ENCODE results near the gene LRRTM2. TPM values are rescaled to one million over a fixed set of nuclear protein-coding genes. Genes with fewer than 3 reads are reported as not detected.
"Not testable (repeated sequence)": the region's sequence is repeated elsewhere in the genome, so short reads cannot be mapped to it uniquely, and the experiment has no call there.

LRRTM2 gene, protein sequence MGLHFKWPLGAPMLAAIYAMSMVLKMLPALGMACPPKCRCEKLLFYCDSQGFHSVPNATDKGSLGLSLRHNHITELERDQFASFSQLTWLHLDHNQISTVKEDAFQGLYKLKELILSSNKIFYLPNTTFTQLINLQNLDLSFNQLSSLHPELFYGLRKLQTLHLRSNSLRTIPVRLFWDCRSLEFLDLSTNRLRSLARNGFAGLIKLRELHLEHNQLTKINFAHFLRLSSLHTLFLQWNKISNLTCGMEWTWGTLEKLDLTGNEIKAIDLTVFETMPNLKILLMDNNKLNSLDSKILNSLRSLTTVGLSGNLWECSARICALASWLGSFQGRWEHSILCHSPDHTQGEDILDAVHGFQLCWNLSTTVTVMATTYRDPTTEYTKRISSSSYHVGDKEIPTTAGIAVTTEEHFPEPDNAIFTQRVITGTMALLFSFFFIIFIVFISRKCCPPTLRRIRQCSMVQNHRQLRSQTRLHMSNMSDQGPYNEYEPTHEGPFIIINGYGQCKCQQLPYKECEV
- under 1 TPM in 1 of 2 donors, not detected in 1; 0.21 TPM for total RNA-seq

DNA sequence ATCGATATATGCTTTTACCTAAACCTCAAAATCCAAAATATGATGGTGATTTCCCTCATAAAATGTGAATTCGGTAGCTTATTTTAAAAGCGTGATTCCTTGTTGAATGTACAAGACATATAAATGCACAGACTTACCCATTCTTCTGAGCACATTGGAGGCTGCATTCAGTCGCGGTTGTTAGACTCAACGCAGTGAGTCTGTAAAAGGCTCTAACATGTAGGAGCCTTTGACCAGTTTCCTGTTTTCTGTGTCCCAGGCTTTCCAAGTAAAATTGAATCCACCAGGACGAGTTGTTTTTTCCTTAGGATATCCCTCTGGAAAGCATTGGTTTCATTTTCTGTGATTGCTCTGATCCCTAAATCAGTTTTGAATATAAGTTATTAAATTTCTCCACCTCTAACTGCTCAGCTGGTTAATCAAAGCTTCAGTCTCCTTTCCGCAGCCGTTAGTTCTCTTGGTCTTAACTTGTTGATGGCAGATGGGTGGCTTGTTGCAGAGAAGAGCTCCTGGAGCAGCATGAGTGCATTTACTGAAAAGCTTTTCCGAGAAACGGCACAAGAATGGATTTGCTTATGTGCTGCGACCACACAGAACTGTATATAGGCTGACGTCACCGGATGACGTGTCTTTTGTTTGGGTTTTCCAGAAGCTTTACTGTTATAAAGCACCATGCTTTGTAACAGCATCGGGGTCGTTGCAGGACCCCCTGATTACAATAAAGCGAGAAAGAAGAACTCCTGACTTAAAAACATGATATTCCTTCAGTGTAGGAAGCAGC lies at the start of gene LRRTM2:
Gene LRRTM2, minus strand, starts transcription at position 565 of the 781 bp plus-strand sequence. Its CDS starts 424 bp downstream, at position 141.
- Mint-ChIP-seq H3K27ac (no peak within 1 kb of the TSS), H3K9me3 (no peaks in the 10 kb centered on the region), H3K36me3 (no peaks in the 10 kb centered on the region)
- ATAC-seq = no peak
- DNase-seq (ENCODE audit: low spot score in 2 of 2) = no peak

DNA sequence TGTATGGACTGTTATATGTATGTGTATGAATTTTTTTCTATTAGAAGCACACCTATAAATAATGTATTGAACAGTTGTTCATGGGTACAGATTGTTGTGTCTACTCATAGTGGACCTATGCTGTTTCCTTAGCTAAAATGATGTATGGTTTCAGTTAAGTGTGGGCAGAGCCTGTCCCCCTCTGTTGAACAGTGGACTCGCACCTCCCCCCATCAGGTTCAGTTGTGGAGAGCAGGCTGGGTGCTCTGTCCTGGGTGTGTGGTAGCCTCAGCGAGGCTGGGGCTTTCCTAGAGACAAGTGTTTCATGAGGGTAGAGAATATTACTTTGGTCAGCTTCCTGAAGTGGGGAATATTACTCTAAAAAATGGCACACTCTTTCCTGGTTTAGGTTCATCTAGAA lies 47.4 kb upstream of the LRRTM2 start:
- Mint-ChIP-seq H3K27ac (no peak overlapping the region), H3K36me3 (peaks cover 0 to 7% of the 10 kb centered on the region in 2 donors), H3K9me3 (no peaks in the 10 kb centered on the region)
- ATAC-seq (no peak), DNase-seq (ENCODE audit: low spot score in 2 of 2) (no peak)

DNA sequence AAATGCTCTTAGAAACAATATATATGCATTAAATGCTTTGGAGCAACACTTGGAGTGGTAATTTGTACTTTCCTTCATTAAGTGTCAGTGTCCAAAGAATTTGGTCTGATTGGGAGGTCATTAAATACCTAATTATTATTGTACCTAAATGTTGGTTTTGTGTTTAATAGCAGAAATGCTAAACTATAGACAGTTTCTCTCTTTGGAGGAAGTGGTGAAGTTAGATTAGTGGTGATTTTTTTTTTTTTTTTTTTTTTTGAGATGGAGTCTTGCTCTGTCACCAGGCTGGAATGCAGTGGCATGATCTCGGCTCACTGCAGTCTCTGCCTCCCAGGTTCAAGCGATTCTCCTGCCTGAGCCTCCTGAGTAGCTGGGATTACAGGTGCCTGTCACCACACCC lies 46.2 kb upstream of the LRRTM2 start:
- DNase-seq (ENCODE audit: low spot score in 2 of 2); H3K27ac Mint-ChIP-seq; H3K36me3 Mint-ChIP-seq; H3K9me3 Mint-ChIP-seq; ATAC-seq: not testable (repeated sequence)

DNA sequence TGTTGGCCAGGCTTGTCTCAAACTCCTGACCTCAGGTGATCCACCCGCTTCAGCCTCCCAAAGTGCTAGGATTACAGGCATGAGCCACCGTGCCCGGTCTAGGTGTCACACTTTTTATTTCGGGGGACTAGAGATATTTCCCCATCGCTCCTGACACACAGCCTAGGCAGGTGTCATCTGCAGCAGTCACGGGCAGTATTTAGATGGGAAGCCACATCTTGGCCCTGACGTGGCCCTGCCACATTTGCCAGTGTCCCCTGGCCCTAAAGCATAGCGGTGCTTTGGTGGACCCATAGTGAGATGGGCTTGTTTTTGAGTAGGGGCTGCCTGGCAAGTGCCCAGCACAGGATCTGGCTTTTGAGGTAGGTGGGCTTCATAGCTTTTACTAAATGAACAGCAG lies 45.0 kb upstream of the LRRTM2 start:
- Mint-ChIP-seq H3K36me3 (no peaks in the 10 kb centered on the region), H3K9me3 (no peaks in the 10 kb centered on the region), H3K27ac (no peak overlapping the region)
- ATAC-seq (no peak), DNase-seq (ENCODE audit: low spot score in 2 of 2) (no peak)

DNA sequence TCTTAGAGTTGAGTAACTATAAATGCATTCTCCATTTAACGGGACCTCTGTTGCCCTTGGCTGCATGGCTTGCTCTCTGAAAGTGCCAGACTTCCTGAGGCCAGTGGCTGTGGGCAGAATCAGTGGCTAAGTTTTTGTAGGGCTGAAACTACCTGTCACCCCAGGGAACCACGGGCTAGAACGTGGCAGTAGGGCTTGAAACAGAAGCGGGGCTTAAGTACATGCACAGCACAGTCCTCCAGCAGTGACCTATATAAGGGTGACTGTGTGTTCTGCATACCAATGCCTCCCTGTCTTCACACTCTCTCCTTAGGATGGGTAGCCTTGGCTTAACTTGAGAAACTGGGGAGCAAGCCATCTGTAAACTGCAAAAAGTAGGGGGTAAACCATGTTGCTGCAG lies 43.6 kb upstream of the LRRTM2 start:
- ATAC-seq (no peak), DNase-seq (ENCODE audit: low spot score in 2 of 2) (no peak)
- no peaks in the 10 kb centered on the region for H3K36me3 Mint-ChIP-seq
- H3K9me3 Mint-ChIP-seq = no peaks in the 10 kb centered on the region
- no peak overlapping the region for H3K27ac Mint-ChIP-seq

DNA sequence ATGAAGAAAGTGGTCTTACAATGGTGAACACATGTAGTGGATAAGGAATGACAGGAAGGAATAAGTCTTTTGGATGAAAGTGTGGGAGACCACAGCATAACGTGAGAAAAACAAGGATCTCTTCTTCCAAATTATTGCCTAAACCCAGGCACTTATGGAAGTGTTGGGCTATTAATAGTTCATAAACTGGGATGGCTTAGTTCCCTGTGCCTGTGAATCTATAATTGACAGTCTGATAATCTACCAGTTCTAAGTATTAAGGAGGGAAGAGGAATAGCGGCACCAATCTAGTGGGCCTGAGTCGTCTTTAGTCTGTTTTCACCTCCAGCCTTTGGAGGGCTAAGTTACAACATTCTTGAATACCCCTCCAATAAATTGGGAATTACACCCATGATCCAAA lies 39.2 kb upstream of the LRRTM2 start:
- Mint-ChIP-seq H3K27ac (no peak overlapping the region), H3K9me3 (no peaks in the 10 kb centered on the region), H3K36me3 (no peaks in the 10 kb centered on the region)
- ATAC-seq (no peak), DNase-seq (ENCODE audit: low spot score in 2 of 2) (no peak)

DNA sequence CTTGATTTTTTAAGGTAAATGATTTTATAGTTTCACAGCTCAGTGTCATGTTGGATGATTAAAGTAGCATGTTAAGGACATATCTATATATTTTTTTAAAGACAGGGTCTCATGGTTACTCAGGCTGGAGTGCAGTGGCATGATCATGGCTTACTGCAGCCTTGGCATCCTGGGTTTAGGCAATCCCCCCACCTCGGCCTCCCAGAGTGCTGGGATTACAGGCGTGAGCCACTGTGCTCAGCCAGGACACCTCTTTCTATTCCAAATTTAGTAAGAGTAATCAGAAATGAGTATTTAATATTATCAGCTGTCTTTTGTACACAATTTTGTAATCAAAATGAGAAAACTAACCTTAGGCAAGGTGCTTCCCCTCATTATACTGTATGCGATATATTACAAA lies 38.6 kb upstream of the LRRTM2 start:
- Mint-ChIP-seq H3K36me3 (no peaks in the 10 kb centered on the region), H3K9me3 (no peaks in the 10 kb centered on the region), H3K27ac (no peak overlapping the region)
- ATAC-seq (no peak), DNase-seq (ENCODE audit: low spot score in 2 of 2) (no peak)

DNA sequence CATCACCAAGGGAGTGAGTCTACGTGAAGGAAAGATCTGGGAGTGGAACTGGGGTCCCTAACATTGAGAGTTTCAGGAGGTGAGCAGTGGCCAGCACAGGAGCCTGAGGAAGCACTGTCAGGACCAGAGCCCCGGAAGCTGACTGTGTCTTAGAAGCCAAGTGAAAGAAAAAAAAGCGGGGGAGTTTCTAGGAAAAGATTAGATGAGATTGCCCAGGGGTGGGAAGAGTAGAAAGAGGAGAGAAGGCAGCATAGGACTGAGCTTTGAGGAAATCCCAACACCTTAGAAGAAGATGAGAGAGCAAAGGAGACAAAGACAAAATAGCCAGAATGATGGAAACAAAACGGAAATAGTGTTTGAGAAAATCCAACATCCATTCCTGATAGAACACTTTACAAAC lies 37.0 kb upstream of the LRRTM2 start:
- ATAC-seq (no peak), DNase-seq (ENCODE audit: low spot score in 2 of 2) (no peak)
- Mint-ChIP-seq H3K27ac (no peak overlapping the region), H3K36me3 (no peaks in the 10 kb centered on the region), H3K9me3 (no peaks in the 10 kb centered on the region)

DNA sequence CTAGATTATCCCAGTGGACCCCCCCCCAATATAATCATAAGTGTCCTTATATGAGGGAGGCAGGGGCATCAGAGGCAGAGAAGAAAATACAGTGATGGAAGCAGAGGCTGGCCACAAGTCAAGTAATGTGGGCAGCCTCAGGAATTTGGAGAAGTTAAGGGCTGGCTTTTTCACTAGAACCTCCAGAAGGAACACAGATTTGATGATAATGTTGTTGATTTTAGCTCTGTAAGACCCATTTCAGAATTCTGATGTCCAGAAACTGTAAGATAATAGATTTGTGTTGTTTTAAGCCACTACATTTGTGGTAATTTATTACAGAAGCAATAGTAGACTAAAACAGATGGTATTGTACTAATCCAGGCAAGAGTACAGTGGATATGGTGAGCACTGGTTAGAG lies 36.3 kb upstream of the LRRTM2 start:
- no peak overlapping the region for H3K27ac Mint-ChIP-seq
- ATAC-seq (no peak), DNase-seq (ENCODE audit: low spot score in 2 of 2) (no peak)
- no peaks in the 10 kb centered on the region for H3K36me3 Mint-ChIP-seq
- H3K9me3 Mint-ChIP-seq = no peaks in the 10 kb centered on the region

DNA sequence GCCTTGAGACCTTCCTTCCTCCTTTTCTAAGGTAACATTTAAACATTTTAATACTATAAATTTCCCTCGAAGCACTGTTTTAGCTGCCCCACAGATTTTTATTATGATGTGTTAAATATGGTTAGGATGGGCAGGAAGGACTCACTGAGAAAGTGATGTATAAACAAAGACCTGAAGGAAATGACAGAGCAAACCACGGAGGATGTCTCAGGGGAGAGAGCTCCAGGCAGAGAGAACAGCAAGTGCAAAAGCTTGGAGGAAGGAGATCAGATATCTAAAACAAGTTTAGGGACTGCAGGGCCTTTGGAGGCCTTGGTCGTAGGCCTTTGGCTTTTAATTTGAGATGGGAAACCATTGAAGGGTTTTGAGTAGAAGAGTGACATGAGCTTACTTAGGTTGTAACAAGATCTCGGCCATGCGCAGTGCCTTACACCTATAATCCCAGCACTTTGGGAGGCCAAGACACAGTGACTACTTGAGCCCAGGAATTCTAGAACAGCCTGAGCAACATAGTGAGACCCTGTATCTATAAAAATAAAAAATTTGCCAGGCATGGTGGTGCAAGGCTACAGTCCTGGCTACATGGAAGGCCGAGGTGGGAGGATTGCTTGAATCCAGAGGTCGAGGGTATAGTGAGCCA lies 35.5 kb upstream of the LRRTM2 start:
- Mint-ChIP-seq H3K9me3 (no peaks in the 10 kb centered on the region), H3K27ac (no peak overlapping the region), H3K36me3 (no peaks in the 10 kb centered on the region)
- ATAC-seq (no peak), DNase-seq (ENCODE audit: low spot score in 2 of 2) (no peak)

DNA sequence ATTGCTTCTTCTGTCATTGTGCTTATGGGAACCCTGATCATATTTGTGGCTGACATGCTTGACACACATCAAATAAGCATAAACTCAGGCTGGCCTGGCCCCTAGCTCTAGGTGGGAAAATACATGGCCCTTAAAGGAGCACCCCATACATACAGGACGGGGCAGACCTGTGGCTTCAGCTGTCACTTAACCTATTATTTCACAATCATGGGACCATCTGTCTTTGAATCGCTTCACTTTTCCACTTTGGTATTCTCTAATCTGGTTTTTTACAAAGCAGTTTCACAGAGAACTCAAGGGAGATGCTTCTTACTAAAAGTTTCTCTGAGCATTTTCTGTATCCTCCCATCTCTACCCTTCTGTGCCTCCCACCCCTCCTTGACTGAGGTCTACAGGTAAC lies 34.6 kb upstream of the LRRTM2 start:
- no peaks in the 10 kb centered on the region for H3K36me3 Mint-ChIP-seq
- DNase-seq (ENCODE audit: low spot score in 2 of 2) (no peak), ATAC-seq (no peak)
- H3K9me3 Mint-ChIP-seq = no peaks in the 10 kb centered on the region
- no peak overlapping the region for H3K27ac Mint-ChIP-seq

DNA sequence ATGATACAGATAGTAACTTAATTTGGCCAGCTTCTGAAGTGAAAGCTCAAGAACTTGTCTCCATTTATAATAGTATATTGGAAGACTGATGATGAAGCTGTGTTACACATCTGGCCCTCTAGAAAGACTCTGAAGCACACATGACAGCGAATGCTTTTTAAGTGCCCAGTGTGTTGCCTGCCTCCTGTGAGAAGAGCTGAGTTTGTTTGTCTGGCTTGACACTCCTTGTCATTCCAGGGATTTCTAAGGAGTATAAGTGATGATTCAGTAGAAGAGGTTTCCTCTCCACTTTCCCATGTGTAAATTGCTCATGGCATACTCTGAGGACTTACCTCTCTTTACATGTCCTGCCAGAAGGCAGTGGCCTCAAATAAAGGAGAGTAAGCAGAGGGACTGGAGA lies 30.4 kb upstream of the LRRTM2 start:
- no peaks in the 10 kb centered on the region for H3K9me3 Mint-ChIP-seq
- peaks cover 0 to 9% of the 10 kb centered on the region in 2 donors for H3K36me3 Mint-ChIP-seq
- ATAC-seq = no peak
- no peak for DNase-seq (ENCODE audit: low spot score in 2 of 2)
- H3K27ac Mint-ChIP-seq = no peak overlapping the region

DNA sequence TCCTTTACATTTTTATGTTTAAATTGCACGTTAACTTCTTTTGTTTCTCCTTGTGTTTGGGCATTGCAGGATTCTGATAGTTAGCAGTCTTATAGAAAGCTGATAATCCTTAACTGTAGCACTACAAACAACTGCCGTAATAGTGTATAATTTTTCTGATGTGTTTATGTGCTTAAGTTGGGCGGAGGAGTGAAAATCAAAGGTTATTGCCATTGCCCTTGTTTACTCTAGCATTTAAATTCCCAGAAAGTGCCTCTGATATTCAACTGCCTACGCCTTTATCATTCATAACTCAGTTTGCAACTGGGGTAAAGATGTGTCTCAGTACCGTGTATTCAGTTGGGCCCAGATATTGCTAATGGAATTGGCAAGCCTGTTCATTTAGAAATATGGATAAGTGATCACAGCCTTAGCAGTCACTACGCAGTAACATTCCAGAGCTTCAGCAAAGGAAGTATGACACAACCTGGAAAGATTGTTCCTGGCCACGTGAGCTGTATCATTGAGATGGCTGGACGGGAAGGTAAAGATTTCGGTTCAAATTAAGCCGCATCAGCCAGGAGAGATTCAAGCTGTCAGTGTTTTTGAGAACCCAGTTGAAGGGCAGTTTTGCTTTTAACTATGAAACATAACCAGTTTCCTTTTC lies 28.1 kb upstream of the LRRTM2 start:
- Mint-ChIP-seq H3K36me3 (peaks cover 0 to 16% of the 10 kb centered on the region in 2 donors), H3K9me3 (no peaks in the 10 kb centered on the region), H3K27ac (no peak overlapping the region)
- ATAC-seq (no peak), DNase-seq (ENCODE audit: low spot score in 2 of 2) (no peak)

DNA sequence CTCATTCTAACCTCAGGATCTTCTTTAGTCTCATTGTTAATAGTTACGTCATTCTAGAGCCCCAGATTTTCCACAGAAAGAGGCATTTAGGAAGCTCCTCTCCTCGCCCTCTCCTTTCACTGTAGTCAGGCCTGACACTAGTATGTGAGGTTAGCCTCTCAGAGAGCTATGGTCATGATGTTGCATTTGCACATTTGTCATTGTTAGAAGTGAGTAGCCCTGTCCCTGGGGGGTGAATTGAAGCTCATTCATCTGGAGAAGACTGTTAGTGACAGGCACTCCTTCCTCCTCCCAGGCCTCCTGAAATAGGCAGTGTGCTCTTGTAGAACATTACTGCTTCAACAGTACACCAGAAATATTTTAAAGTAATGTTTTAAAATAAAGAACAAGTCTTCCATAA lies 26.6 kb upstream of the LRRTM2 start:
- no peak overlapping the region for H3K27ac Mint-ChIP-seq

DNA sequence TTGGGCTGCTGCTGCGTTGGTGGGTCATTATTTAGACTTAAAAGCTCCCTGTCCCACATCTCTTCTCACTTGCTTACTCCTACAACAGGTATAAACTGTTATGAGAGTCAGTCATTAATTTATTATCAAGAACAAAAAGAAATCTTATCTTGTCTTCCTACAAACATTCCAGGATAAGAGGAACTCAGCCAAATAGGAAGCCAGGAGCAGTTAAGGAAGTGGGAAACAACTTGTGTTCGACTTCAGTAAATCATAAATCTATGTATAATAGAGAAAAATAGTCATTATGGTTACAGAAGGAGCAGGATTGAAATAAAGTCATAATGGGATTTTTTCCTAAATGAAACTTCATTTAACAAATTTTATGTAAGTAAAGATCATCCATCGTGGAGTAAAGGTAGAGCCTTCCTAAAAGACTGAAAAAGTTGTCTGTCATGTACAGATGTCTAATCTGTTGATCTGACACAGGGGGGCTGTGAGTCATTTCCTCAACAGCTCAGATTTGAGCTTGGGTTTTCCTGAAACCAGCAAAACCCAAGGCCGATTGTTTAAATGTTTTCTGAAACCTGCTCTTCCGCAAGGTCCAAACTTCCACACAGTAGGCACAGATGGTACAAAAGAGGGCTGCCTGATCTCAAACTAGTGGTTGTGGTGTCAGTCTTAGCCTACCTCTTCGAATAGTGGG lies 25.3 kb upstream of the LRRTM2 start:
- Mint-ChIP-seq H3K9me3 (no peaks in the 10 kb centered on the region), H3K36me3 (peaks cover 0 to 16% of the 10 kb centered on the region in 2 donors), H3K27ac (no peak overlapping the region)
- ATAC-seq (peak; percentile 81 to 89), DNase-seq (ENCODE audit: low spot score in 2 of 2) (peak in 1 of 2 donors; percentile 4)

More for the DNA sequence above, 26.6 kb upstream of the LRRTM2 start:
- Mint-ChIP-seq H3K36me3 (peaks cover 0 to 16% of the 10 kb centered on the region in 2 donors), H3K9me3 (no peaks in the 10 kb centered on the region)
- no peak for DNase-seq (ENCODE audit: low spot score in 2 of 2)
- ATAC-seq = no peak

DNA sequence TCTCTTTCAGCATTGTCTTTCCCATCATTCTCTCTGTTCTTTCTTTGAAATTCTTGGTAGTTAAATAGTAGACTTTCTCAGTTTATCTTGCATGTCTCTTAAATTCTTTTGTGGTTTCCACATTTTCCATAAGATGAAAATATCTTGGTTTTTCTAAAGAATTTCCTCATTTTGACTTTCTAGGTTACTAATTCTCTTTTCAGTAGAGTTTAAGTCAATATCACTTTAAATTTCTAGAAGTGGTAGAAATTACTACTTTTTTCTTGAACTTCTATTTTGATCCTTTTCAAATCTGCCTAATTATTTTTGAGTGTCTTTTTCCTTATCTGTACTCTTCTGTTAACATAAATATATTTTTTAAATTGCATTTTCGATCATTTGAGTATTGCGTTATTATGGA lies 23.6 kb upstream of the LRRTM2 start:
- Mint-ChIP-seq H3K27ac (no peak overlapping the region), H3K36me3 (peaks cover 0 to 7% of the 10 kb centered on the region in 2 donors), H3K9me3 (no peaks in the 10 kb centered on the region)
- DNase-seq (ENCODE audit: low spot score in 2 of 2) (no peak), ATAC-seq (no peak)
